HG03196 (cell line): Measurements from ENCODE around the gene CC2D1A.

Experiments
- ATAC-seq: cut with Tn5 transposase; IDR thresholded peaks from one replicate; pipeline ENCODE4 v1.9.1; 2021; ENCODE audit not compliant: unreplicated experiment

Gene CC2D1A

GRCh38 chr19:13876834-13877233 lies 29.2 kb upstream of the CC2D1A start, which contains the start of gene NANOS3:
Gene NANOS3, plus strand, starts transcription at chr19:13877134. Its CDS starts 115 bp downstream, at chr19:13877249.
- no peak for ATAC-seq

- ATAC-seq = no peak
Observed at GRCh38 chr19:13877303-13877702, 28.7 kb upstream of the CC2D1A start.

GRCh38 chr19:13880059-13881043 lies 25.6 kb upstream of the CC2D1A start:
- peak; percentile 74 for ATAC-seq

- ATAC-seq = no peak
Observed at GRCh38 chr19:13881251-13881691, 24.7 kb upstream of the CC2D1A start.

- ATAC-seq = no peak
Observed at GRCh38 chr19:13881692-13882418, 24.1 kb upstream of the CC2D1A start.

- no peak for ATAC-seq
Observed at GRCh38 chr19:13882419-13882795, 23.6 kb upstream of the CC2D1A start.

- ATAC-seq = no peak
Observed at GRCh38 chr19:13882836-13883235, 23.2 kb upstream of the CC2D1A start.

- no peak for ATAC-seq
Observed at GRCh38 chr19:13883516-13884064, 22.4 kb upstream of the CC2D1A start.

- ATAC-seq = no peak
Observed at GRCh38 chr19:13884726-13885591, 21.0 kb upstream of the CC2D1A start.

GRCh38 chr19:13885826-13886365 lies 20.1 kb upstream of the CC2D1A start:
- no peak for ATAC-seq

- no peak for ATAC-seq
Observed at GRCh38 chr19:13887018-13887436, 19.0 kb upstream of the CC2D1A start.

GRCh38 chr19:13887517-13887916 lies 18.5 kb upstream of the CC2D1A start:
- ATAC-seq = no peak

GRCh38 chr19:13888281-13888680 lies 17.7 kb upstream of the CC2D1A start:
- no peak for ATAC-seq

GRCh38 chr19:13890136-13890535 lies 15.9 kb upstream of the CC2D1A start:
- ATAC-seq = no peak

- no peak for ATAC-seq
Observed at GRCh38 chr19:13892870-13893269, 13.1 kb upstream of the CC2D1A start.

GRCh38 chr19:13894552-13894951 lies 11.4 kb upstream of the CC2D1A start:
- ATAC-seq = no peak

- ATAC-seq = no peak
Observed at GRCh38 chr19:13896227-13896626, 9.8 kb upstream of the CC2D1A start.

GRCh38 chr19:13899393-13899792 lies 6.6 kb upstream of the CC2D1A start:
- no peak for ATAC-seq

- no peak for ATAC-seq
Observed at GRCh38 chr19:13899912-13900584, 6.0 kb upstream of the CC2D1A start.
